GM10248 (cell line): ENCODE data around the gene EPHA4.

Source experiments
- CTCF ChIA-PET: fragments of 300-600 bp; sonication (Branson Sonifier 250); formaldehyde crosslinking; extraction: SDS; loops from one replicate; lab custom pipeline; 2021; ENCODE audit warnings: antibody characterized with exemption; lab: Yijun Ruan, JAX
- POLR2A ChIA-PET: fragments of 350-650 bp; sonication (Branson Sonifier 250); formaldehyde crosslinking; extraction: SDS; loops from one replicate; lab custom pipeline; 2020; ENCODE audit warnings: antibody characterized with exemption; lab: Yijun Ruan, JAX
- DNase-seq: peaks from one replicate; pipeline ENCODE4 v3.0.0; 2012; ENCODE audit errors: extremely low spot score
- CTCF ChIP-seq: IDR thresholded peaks from 2 replicates; pipeline ENCODE4 v1.5.1; 2012; ENCODE audit warnings: mild to moderate bottlenecking, low read depth; ENCODE audit errors: extremely low read depth, missing control alignments, control extremely low read depth

EPHA4 gene

GRCh38 chr2:221372907-221373306 lies 199.2 kb downstream of the EPHA4 start:
- TF ChIP-seq CTCF: no peak
- POLR2A ChIA-PET: no interaction called here
- CTCF ChIA-PET: interaction anchor here (0.7 to 1.4 kb wide), 3 partner anchors 16 to 29 kb away, joined by 3 read pairs; no protein-coding TSS in a partner anchor
- DNase-seq: no peak

- DNase-seq: no peak
- TF ChIP-seq CTCF: no peak
- CTCF ChIA-PET: interaction anchor here (0.7 to 1.4 kb wide), 4 partner anchors 17 to 29 kb away, joined by 3 read pairs; no protein-coding TSS in a partner anchor
- POLR2A ChIA-PET: no interaction called here
Observed at GRCh38 chr2:221372159-221372884, 199.8 kb downstream of the EPHA4 start.

- ChIA-PET CTCF (interaction anchor here (0.9 kb wide), 1 partner anchor 25 kb away, joined by 3 read pairs; no protein-coding TSS in a partner anchor), POLR2A (no interaction called here)
- no peak for TF ChIP-seq CTCF
- no peak for DNase-seq
Observed at GRCh38 chr2:221371347-221371746, 200.8 kb downstream of the EPHA4 start.

GRCh38 chr2:221370857-221371211 lies 201.3 kb downstream of the EPHA4 start:
- CTCF ChIA-PET: no interaction called here
- POLR2A ChIA-PET: no interaction called here
- TF ChIP-seq CTCF: no peak
- DNase-seq: no peak

GRCh38 chr2:221370076-221370856 lies 201.8 kb downstream of the EPHA4 start:
- no peak for DNase-seq
- CTCF ChIA-PET: no interaction called here
- no peak for TF ChIP-seq CTCF
- POLR2A ChIA-PET: no interaction called here
